NCI-H82 (cell line): ENCODE results near the gene GTSF1L.
A peak's percentile ranks its signal among the peaks of the same experiment; 100 is the strongest.

ENCODE experiments used
- DNase-seq: peaks from one replicate; lab custom pipeline; 2025; lab: John Stamatoyannopoulos, UW

Gene GTSF1L

DNA sequence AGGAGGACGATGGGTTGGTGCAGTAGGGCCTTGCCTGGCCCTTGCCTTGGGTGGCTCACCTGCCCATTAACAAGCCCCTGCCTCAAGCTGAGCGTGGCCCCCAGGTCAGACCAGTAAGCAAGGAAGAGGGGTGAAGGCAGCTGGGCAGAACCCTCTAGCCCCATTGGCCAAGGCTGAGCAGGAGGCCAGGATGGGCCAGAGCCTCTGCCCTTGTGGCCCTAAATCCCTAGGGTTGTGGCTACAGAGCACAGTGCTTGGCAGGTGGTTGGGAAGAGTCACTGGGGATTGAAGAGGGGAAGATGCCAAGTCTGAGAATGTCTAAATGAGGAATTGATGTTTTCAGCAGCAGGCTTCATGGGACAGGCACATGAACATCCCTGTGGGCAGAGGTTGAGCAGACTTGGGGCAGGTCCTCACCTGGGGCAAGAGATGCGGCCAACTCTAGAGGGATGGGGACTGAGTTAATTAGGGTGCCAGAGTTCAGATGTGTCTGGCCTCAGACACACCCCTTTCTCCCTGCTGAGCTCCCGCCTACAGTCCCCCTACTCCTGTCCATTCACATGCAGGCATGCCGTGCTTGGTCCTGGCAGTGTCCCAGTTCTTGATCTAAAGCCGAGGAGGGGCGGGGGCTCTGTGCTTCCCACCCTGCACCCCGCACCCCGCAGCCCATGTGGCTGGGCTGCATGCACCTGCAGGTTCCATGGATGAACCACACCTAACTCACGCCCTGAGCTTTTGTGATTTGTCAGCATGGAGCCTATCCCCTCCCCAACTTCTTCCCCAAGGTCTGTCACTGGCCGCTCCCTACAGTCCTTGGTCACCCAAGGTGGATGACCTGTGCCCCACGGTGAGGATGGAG is 9.8 kb downstream of the GTSF1L start:
- no peak for DNase-seq

DNA sequence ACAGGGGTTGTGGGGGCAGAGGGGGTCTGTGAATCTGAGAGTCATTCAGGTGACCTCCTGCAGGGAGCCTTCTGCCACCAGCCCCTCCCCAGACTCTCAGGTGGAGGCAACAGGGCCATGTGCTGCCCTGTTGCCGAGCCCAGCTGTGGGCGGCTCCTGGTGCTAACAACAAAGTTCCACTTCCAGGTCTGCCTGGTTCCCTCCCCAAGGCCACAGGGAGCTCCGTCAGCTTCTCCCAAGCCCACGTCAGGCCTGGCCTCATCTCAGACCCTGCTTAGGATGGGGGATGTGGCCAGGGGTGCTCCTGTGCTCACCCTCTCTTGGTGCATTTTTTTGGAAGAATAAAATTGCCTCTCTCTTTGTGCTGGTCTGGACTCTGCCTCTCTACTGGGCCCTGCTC is 10.7 kb downstream of the GTSF1L start:
- no peak for DNase-seq

GRCh38 chr20:43715511-43715910 is 11.3 kb downstream of the GTSF1L start:
- no peak for DNase-seq

DNA sequence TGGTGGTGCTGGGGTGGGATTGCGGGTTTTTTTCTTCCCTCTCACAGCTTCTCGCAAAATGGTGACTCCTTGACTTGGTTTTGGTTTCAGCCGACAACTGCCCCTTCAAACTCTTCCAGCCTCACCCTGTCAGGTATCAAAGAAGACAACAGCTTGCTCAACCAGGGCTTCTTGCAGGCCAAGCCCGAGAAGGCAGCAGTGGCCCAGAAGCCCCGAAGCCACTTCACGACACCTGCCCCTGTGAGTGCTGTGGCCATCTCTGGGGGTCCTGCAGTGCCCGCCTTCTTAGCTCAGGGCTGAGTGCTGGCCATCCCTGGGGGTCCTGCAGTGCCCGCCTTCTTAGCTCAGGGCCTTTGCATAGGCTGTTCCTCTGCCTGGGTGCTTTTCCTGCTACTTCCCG is 11.8 kb downstream of the GTSF1L start:
- DNase-seq: no peak

- DNase-seq: no peak
Measured at GRCh38 chr20:43711098-43711654, 15.6 kb downstream of the GTSF1L start.

DNA sequence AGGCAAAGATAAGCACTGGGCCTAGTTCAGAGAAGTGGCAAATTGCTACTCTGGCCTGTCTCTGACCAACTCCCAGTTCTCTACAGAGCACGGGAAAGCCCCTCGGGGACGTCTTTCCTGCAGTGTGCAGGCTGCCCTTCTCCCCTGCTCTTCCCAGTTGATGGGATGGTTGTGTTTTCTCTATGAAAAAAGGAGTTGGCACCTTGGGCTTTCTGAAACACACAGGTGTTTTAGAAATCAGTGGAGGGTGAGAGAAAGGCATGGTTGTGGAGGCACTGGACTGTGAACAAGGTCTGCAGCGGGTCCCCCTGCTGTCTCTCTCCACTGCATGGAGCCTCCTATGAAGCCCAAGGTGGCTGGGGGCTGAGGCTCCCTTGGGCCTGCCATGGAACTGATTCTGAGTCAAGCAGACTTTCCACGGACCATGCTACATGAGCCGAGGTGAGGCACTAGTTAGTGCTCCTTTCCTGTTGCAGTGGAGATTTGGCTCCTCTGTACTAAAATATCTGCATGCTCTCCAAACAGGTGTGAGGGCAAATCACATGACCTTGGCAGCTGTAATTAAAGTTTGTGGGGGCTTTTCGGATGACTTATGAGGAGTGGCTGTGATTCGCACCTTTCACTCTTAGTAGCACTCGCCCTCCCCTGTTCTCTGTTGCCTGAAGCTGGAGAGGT is 16.3 kb downstream of the GTSF1L start:
- DNase-seq: no peak

- no peak for DNase-seq
Measured at GRCh38 chr20:43702502-43702901, 24.3 kb downstream of the GTSF1L start.

DNA sequence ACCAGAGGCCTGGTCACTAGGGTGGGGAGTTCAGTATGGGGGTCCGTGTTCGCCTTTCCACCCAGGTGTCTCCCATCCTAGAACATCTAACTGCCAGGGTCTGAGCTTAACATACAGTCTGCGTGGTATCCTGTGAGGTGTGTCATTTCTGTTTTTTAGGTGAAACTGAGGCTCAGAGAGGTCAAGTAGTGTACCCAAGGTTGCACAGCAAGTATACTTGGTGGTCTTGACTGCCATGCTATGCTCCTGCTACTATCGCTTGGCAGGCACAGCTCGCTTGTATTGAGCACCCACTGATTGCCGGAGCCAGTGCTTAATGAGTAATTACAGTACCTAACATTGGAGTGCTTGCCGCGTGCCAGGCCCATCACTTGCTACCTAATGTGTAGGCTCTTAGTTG is 26.2 kb downstream of the GTSF1L start:
- DNase-seq: no peak

- DNase-seq: no peak
Measured at GRCh38 chr20:43699941-43700565, 26.7 kb downstream of the GTSF1L start.

- DNase-seq: no peak
Measured at GRCh38 chr20:43695571-43695970, 31.2 kb downstream of the GTSF1L start.

DNA sequence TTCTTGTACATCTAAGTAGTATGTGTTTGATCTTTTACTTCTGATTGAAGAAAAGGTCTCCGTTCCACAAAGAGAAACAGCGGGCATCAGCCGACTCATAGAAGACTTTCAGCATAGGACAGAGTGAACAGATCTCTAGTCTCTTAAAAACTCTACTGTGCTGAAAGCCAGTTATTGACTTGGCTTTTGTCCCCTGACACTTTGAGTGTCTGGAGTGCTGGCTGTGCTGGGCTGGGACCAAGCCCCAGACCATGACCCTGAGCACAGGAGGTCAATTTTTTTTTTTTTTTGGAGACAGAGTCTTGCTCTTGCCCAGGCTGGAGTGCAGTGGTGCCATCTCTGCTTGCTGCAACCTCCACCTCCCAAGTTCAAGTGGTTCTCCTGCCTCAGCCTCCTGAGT is 32.0 kb downstream of the GTSF1L start:
- DNase-seq: no peak

- peak; percentile 73 for DNase-seq
Measured at GRCh38 chr20:43691928-43692524, 34.8 kb downstream of the GTSF1L start.

DNA sequence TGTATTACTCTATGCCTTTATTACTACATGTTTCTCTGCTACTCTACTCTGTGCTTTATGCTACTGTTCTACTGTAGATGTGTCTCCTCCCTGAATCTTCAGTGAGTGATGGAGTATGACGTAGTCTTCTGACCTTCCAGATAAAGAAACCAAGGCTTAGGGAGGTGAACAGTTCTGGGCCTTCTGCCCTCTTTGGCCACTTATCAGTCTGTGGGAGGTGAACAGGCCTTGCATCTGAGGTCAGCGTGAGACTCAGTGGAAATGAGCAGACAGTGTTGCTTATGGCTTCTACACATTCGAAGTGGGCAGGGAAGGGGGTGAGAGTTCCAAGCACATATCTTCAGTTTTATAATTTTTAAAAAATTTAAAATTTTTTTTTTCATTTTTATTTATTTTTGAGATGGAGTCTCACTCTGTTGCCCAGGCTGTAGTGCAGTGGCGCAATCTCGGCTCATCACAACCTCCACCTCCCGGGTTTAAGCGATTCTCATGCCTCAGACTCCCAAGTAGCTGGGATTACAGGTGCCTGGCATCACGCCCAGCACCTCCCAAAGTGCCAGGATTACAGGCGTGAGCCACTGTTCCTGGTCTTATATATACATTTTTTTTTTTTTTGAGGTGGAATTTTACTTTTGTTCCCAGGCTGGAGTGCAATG is 35.7 kb downstream of the GTSF1L start:
- no peak for DNase-seq

- DNase-seq: no peak
Measured at GRCh38 chr20:43689165-43689564, 37.6 kb downstream of the GTSF1L start.

GRCh38 chr20:43686820-43687219 is 40.0 kb downstream of the GTSF1L start:
- DNase-seq: no peak

DNA sequence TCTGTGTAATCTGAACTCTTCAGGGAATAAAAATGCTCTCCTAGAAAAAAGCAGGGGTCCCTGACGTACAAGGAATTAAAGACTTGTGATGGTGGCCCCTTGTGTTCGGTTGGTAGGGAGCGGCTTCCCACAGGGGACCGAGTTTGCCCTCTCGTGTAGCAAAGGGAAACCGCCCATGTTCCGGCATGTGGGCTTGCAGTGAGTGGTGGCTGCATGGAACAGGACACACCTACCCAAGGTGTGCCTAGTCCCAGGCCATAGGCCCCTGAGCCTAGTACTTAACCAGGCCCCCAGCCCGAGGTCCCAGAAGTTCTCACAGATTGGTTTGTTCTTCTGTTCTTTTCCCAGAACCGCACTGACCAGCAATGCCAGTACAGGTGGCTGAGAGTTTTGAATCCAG is 44.4 kb downstream of the GTSF1L start:
- DNase-seq: no peak

GRCh38 chr20:43681991-43682410 is 44.8 kb downstream of the GTSF1L start:
- no peak for DNase-seq

GRCh38 chr20:43681468-43681942 is 45.3 kb downstream of the GTSF1L start:
- DNase-seq: peak; percentile 43

DNA sequence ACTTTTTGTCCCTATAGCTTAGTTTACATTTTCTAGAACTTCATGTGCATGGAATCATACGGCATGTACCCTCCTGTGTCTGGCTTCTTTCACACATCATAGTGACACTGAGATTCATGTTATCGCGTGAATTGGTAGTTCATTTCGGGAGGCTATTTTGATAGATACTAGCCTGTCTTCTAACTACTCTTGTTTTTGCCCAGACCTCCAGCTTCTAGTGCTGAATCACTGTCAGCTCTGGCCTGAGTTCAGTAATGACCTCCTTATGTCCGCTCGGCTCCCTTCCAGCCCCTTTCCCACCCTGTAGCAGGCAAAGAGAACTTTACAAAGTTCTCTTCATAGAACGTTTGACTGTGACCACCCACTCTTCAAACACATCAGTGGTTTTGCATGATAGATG is 45.8 kb downstream of the GTSF1L start:
- DNase-seq: no peak

GRCh38 chr20:43676368-43676767 is 50.4 kb downstream of the GTSF1L start:
- no peak for DNase-seq
